Ovary (tissue), 10 donors: ENCODE measurements around the gene KCNN1. TPM values are rescaled to one million over a fixed set of nuclear protein-coding genes. Genes with fewer than 3 reads are reported as not detected.
A peak's percentile ranks its signal among the peaks of the same experiment; 100 is the strongest.
"Not testable (repeated sequence)": the region's sequence is repeated elsewhere in the genome, so short reads cannot be mapped to it uniquely, and the experiment has no call there.

Source experiments
- DNase-seq, 5 donors: peaks; one replicate each; pipeline ENCODE4 v3.0.0-alpha.2; 2019 to 2020
- H3K27ac ChIP-seq, 2 donors: fragments of 200-600 bp; one replicate each; pipeline versions ENCODE4 v1.5.1 to v1.8.0; 2019 to 2022
- H3K27me3 ChIP-seq: fragments of 200-600 bp; one replicate; pipeline ENCODE4 v1.8.0; 2022
- H3K36me3 ChIP-seq: fragments of 200-600 bp; sonication (generic); one replicate; pipeline ENCODE4 v1.5.1; 2019
- H3K4me1 ChIP-seq: one replicate; pipeline ENCODE4 v1.8.1; 2013; ENCODE audit warnings: mild to moderate bottlenecking, moderate library complexity; ENCODE audit not compliant: insufficient read depth
- H3K4me3 ChIP-seq: fragments of 200-600 bp; sonication (generic); one replicate; pipeline ENCODE4 v1.5.1; 2017
- H3K9me3 ChIP-seq, 2 donors: fragments of 200-600 bp in 1 of 2; sonication (generic) in 1 of 2; one replicate each; pipeline versions ENCODE4 v1.5.1 to v1.8.1; 2013 to 2019; ENCODE audit warnings: mild to moderate bottlenecking in 1 of 2, moderate library complexity in 1 of 2
- CTCF ChIP-seq, 3 donors: fragments of 450-650 bp in 2 of 3; fragments of 200-600 bp in 1 of 3; IDR thresholded peaks; one replicate each; pipeline versions ENCODE4 v1.5.1 to v1.8.0; 2016 to 2022; ENCODE audit warnings: antibody characterized with exemption in 3 of 3, mild to moderate bottlenecking in 1 of 3
- EP300 ChIP-seq: sonication (generic); formaldehyde crosslinking; IDR thresholded peaks from one replicate; pipeline ENCODE4 v1.6.1; 2017; ENCODE audit warnings: antibody characterized with exemption
- POLR2A ChIP-seq: fragments of 450-650 bp; IDR thresholded peaks from one replicate; pipeline ENCODE4 v1.6.1; 2017; ENCODE audit warnings: antibody characterized with exemption, mild to moderate bottlenecking, moderate library complexity
- WGBS, 3 donors: extraction: QIAGEN DNeasy Blood & Tissue Kit in 1 of 3; methylation state at CpG; one replicate each; pipeline versions ENCODE4 v1.1.5 to v1.1.7; 2013 to 2017; 5-methylcytosine and 5-hydroxymethylcytosine counted together
- intact Hi-C, 4 donors: fragments of 100-400 bp; cut with DNase I; formaldehyde crosslinking; loops; one replicate each; pipeline versions ENCODE4 v1.11.0 to v1.15.1; 2022 to 2023
- long read RNA-seq, 3 donors: library from polyadenylated mRNA in 2 of 3; unstranded in 2 of 3; transcript quantifications; one replicate each; pipeline ENCODE4 v2.0.0 and lab custom pipeline, GENCODE V29; 2021 to 2026
- polyA plus RNA-seq, 2 donors: library from polyadenylated mRNA; stranded (reverse); fragments of 200-250 nt in 1 of 2; fragments of 350-450 nt in 1 of 2; fragmentation: Illumina TruSeq in 1 of 2; extraction: RNeasy Lipid Tissue Mini Kit (QIAGEN cat#74804) in 1 of 2; gene quantifications; one replicate each; pipeline ENCODE4 v1.2.3, GENCODE V29; 2013 to 2014
- total RNA-seq, 7 donors: library from RNA; depleted of rRNA in 2 of 7; stranded (reverse); fragments of >200 nt in 2 of 7; fragmentation: NEBNext Ultra II Directional in 3 of 7; extraction: Animal tissue kit (Norgen Biotek cat#: 25700) in 3 of 7; gene quantifications; one replicate each; pipeline versions ENCODE4 v1.1.0 to v1.2.4, GENCODE V29; 2016 to 2023
- donor health status: DM: no; HTN: no; CAD: no; lungs with moderate emphysema.
- donor health status: DM: no; HTN: no; CAD: no.
- donor health status: Bipolar disorder and iron deficiency.
- donor health status: DM: yes; HTN: yes; CAD: no.
- donor health status: DM: no; HTN: no; CAD: no.
- donor health status: DM: yes; HTN: yes; CAD: no.

The KCNN1 gene
- total RNA-seq (1 to 10 TPM in 4 of 7 donors, under 1 TPM in 2, not detected in 1; 0.33 to 5.9 (median 2.2) TPM), polyA plus RNA-seq (1 to 10 TPM in 1 of 2 donors, under 1 TPM in 1; 1.00 to 1.7 TPM)
- long read RNA-seq, donor 1: 0 reads
- long read RNA-seq, donor 2: 0 reads
- long read RNA-seq, donor 3: 0 reads

GRCh38 chr19:17966550-17967256 is at the start of gene KCNN1:
KCNN1 (plus strand) TSS chr19:17967107; CDS start chr19:17973889, 6,782 bp downstream.
- no peaks in the 10 kb centered on the region for H3K36me3 ChIP-seq
- TF ChIP-seq EP300: no peak
- H3K27ac ChIP-seq: no peak within 1 kb of the TSS
- no peak within 1 kb of the TSS for H3K4me3 ChIP-seq
- peak in 1 of 5 donors; percentile 51 for DNase-seq
- intact Hi-C loops: no loop called here
- H3K27me3 ChIP-seq: no peaks in the 10 kb centered on the region
- 2 to 20% (median 4%) methylated on average over 8 to 57 of the region's 59 CpGs for WGBS, 3 donors
- no peaks in the 10 kb centered on the region for H3K9me3 ChIP-seq
- peaks cover 3% of the 10 kb centered on the region for H3K4me1 ChIP-seq

GRCh38 chr19:17918151-17918550 is 48.8 kb upstream of the KCNN1 start:
- H3K27ac ChIP-seq, H3K27me3 ChIP-seq, intact Hi-C loops, H3K9me3 ChIP-seq, H3K4me1 ChIP-seq, H3K4me3 ChIP-seq, DNase-seq, H3K36me3 ChIP-seq: not testable (repeated sequence)
- WGBS, 3 donors: 91 to 93% (median 92%) methylated on average over 8 to 27 of the region's 30 CpGs

GRCh38 chr19:17919122-17919521 is 47.8 kb upstream of the KCNN1 start:
- H3K27me3 ChIP-seq, H3K4me3 ChIP-seq, H3K27ac ChIP-seq, DNase-seq, H3K36me3 ChIP-seq, intact Hi-C loops, H3K4me1 ChIP-seq, H3K9me3 ChIP-seq: not testable (repeated sequence)
- WGBS, 3 donors: 44 to 66% (median 48%) methylated on average over 5 of the region's 5 CpGs

GRCh38 chr19:17920527-17920926 is 46.4 kb upstream of the KCNN1 start:
- no peak for TF ChIP-seq CTCF (IDR thresholded peaks at IDR 0.05)
- TF ChIP-seq EP300: no peak
- TF ChIP-seq POLR2A: no peak
- intact Hi-C loops: no loop called here
- Histone ChIP-seq H3K9me3 (peaks cover 0 to 4% of the 10 kb centered on the region in 2 donors), H3K36me3 (no peaks in the 10 kb centered on the region), H3K27ac (no peak overlapping the region), H3K4me3 (no peak overlapping the region), H3K27me3 (no peaks in the 10 kb centered on the region), H3K4me1 (no peaks in the 10 kb centered on the region)
- DNase-seq: no peak

GRCh38 chr19:17922138-17922537 is 44.8 kb upstream of the KCNN1 start:
- no peak overlapping the region for H3K27ac ChIP-seq
- WGBS, 3 donors: 46 to 59% (median 54%) methylated on average over 3 of the region's 3 CpGs
- H3K9me3 ChIP-seq: peaks cover 0 to 4% of the 10 kb centered on the region in 2 donors
- TF ChIP-seq POLR2A: no peak
- TF ChIP-seq EP300: no peak
- TF ChIP-seq CTCF (IDR thresholded peaks at IDR 0.05): no peak
- no peak for DNase-seq
- H3K36me3 ChIP-seq: no peaks in the 10 kb centered on the region
- intact Hi-C loops: no loop called here
- no peaks in the 10 kb centered on the region for H3K27me3 ChIP-seq
- no peak overlapping the region for H3K4me3 ChIP-seq
- no peaks in the 10 kb centered on the region for H3K4me1 ChIP-seq

GRCh38 chr19:17926044-17926443 is 40.9 kb upstream of the KCNN1 start:
- Histone ChIP-seq H3K36me3 (no peaks in the 10 kb centered on the region), H3K4me1 (no peaks in the 10 kb centered on the region), H3K27ac (no peak overlapping the region), H3K9me3 (no peaks in the 10 kb centered on the region), H3K4me3 (no peak overlapping the region), H3K27me3 (no peaks in the 10 kb centered on the region)
- no peak for DNase-seq
- intact Hi-C loops: no loop called here
- 65 to 77% (median 71%) methylated on average over 4 of the region's 4 CpGs for WGBS, 3 donors
- TF ChIP-seq EP300 (no peak), CTCF (IDR thresholded peaks at IDR 0.05) (no peak), POLR2A (no peak)
